Suprapubic skin (tissue), 4 donors: ENCODE results near the gene MCF2L. TPM values are rescaled to one million over a fixed set of nuclear protein-coding genes. Genes with fewer than 3 reads are reported as not detected.

Experiments used
- DNase-seq, 2 donors: peaks; one replicate each; pipeline ENCODE4 v3.0.0-alpha.2; 2019; ENCODE audit warnings: low spot score in 2 of 2
- H3K27ac ChIP-seq: fragments of 200-600 bp; sonication (generic); one replicate; pipeline ENCODE4 v1.5.1; 2019
- H3K27me3 ChIP-seq: fragments of 200-600 bp; sonication (generic); one replicate; pipeline ENCODE4 v1.5.1; 2019
- H3K36me3 ChIP-seq: fragments of 200-600 bp; sonication (generic); one replicate; pipeline ENCODE4 v1.5.1; 2019
- H3K4me1 ChIP-seq: fragments of 200-600 bp; sonication (generic); one replicate; pipeline ENCODE4 v1.5.1; 2019
- H3K4me3 ChIP-seq: fragments of 200-600 bp; sonication (generic); one replicate; pipeline ENCODE4 v1.5.1; 2019; ENCODE audit warnings: mild to moderate bottlenecking
- H3K9me3 ChIP-seq: fragments of 200-600 bp; sonication (generic); one replicate; pipeline ENCODE4 v1.5.1; 2019
- CTCF ChIP-seq, 2 donors: fragments of 200-600 bp in 1 of 2; fragments of 450-650 bp in 1 of 2; sonication (generic) in 1 of 2; IDR thresholded peaks; one replicate each; pipeline ENCODE4 v1.5.1; 2016 to 2019; ENCODE audit warnings: antibody characterized with exemption in 2 of 2, mild to moderate bottlenecking in 1 of 2, moderate library complexity in 1 of 2
- EP300 ChIP-seq: sonication (generic); formaldehyde crosslinking; IDR thresholded peaks from one replicate; pipeline ENCODE4 v1.6.1; 2017; ENCODE audit warnings: antibody characterized with exemption
- POLR2A ChIP-seq, 2 donors: fragments of 450-650 bp; IDR thresholded peaks; one replicate each; pipeline ENCODE4 v1.6.1; 2017; ENCODE audit warnings: antibody characterized with exemption in 2 of 2, mild to moderate bottlenecking in 2 of 2, moderate library complexity in 2 of 2
- POLR2AphosphoS5 ChIP-seq, 3 donors: sonication (generic); formaldehyde crosslinking; IDR thresholded peaks; one replicate each; pipeline ENCODE4 v1.6.1; 2017; ENCODE audit warnings: antibody characterized with exemption in 3 of 3
- WGBS: methylation state at CpG from one replicate; pipeline ENCODE4 v1.1.5; 2018; 5-methylcytosine and 5-hydroxymethylcytosine counted together
- total RNA-seq, 4 donors: library from RNA; depleted of rRNA; stranded (reverse); fragments of >200 nt; gene quantifications; one replicate each; pipeline ENCODE4 v1.1.0, GENCODE V29; 2016

The MCF2L gene
- total RNA-seq, 4 donors from 2014 or later, result 25.4 to 144 (median 50.0) TPM

DNA sequence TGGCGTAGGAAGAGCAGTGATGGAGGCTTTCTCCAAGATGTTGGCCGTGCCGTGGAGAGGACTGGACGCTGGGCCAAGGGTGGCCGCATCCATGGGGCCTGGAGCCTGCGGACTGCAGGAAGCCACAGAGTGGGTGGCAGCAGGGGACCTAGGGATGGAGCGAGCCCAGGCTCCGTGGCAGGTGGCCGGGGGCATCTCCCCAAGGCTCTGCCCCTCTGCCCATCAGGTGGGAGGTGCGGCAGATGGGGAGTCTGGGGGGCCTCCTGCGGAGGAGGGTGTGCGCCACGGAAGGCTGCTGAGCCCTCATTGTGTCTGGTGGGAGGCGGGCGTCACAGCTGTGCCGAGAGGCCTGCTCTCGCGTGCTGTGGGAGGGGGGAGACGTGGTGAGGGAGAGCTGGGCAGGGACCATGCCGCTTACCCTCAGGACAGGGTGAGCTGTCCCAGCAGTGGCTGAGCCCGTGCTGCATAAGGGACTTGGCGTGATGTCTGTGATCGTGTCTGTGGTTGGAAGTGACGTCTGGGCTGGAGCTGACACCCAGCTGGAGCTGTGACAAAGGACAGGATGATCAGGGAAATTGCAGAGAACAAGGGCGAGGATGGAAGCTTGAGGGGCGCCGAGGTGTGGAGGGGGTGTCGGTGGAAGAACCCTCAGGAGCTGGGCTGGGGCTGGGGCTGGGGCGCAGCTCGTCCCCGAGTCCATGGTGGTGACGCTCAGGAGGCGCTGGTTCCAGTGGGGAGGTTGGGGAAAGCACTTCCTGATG lies 13.4 kb downstream of the MCF2L start:
- TF ChIP-seq CTCF (IDR thresholded peaks at IDR 0.05) (no peak), POLR2AphosphoS5 (IDR thresholded peaks at IDR 0.05) (no peak), POLR2A (IDR thresholded peaks at IDR 0.05) (no peak), EP300 (no peak)
- WGBS, result 80% methylated on average over 14 of the region's 33 CpGs
- H3K36me3 ChIP-seq, result no peaks in the 10 kb centered on the region
- H3K27ac ChIP-seq, result no peak overlapping the region
- DNase-seq, result no peak
- no peaks in the 10 kb centered on the region for H3K9me3 ChIP-seq
- H3K27me3 ChIP-seq, result peaks cover 7% of the 10 kb centered on the region
- H3K4me1 ChIP-seq, result peaks cover 20% of the 10 kb centered on the region
- peak overlapping the region; percentile 37 for H3K4me3 ChIP-seq

DNA sequence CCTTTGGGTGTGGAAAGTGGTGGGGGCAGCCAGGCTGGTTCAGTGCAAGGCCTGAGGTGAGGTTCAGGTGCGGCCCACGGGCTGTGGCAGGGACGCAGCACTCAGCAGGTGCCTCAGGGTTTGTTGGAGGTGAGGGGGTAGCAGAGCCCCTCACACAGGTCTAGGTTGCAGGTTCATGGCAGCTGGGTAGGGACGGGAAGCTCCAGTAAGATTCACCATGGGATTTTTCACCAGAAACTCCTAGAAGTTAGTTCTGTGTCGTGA lies 14.0 kb downstream of the MCF2L start:
- Histone ChIP-seq H3K9me3 (no peaks in the 10 kb centered on the region), H3K4me3 (peak overlapping the region; percentile 37), H3K27me3 (peaks cover 7% of the 10 kb centered on the region), H3K36me3 (no peaks in the 10 kb centered on the region), H3K27ac (no peak overlapping the region), H3K4me1 (peaks cover 20% of the 10 kb centered on the region)
- TF ChIP-seq POLR2A (IDR thresholded peaks at IDR 0.05) (no peak), CTCF (IDR thresholded peaks at IDR 0.05) (no peak), POLR2AphosphoS5 (IDR thresholded peaks at IDR 0.05) (no peak), EP300 (no peak)
- no peak for DNase-seq
- WGBS, result 77% methylated on average over 3 of the region's 5 CpGs

DNA sequence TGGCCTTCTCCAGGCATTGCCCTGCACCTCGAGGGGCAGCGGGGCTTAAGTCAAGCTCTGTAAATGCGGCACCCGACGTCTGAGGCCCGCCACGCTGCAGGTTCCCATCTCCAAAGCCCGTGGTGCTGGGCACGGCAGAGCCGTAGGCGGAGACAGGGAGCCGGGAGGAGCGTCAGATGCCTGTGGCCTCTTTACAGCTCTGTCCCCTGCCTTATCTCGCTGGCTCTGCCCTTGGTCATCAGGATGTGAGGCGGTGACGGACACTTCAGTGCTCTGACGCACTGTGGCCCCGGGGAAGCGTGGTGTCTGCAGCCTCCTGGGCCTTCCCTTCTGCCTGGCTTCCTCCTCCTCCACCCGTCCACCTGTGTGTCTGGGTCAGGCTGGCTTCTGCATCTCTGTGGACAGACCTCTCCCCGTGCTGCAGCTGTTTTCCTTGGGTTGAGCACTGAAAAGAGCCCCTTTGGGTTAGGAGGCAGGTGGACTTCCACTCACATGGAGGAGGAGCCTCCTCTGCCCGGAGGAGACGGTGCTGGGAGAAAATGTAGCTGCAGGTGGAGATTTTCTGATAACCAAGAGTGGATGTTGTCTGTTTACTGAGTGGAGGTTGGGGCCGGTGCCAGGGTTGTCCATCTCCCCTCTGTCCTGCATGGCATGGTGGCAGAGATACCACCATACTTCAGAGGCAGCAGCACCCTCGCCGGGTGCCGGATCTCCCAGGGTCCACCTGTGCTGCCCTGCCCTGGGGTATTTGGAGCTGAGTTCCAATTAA lies 14.6 kb downstream of the MCF2L start:
- 78% methylated on average over 14 of the region's 27 CpGs for WGBS
- TF ChIP-seq CTCF (IDR thresholded peaks at IDR 0.05) (no peak), POLR2AphosphoS5 (IDR thresholded peaks at IDR 0.05) (no peak), POLR2A (IDR thresholded peaks at IDR 0.05) (no peak)
- no peak overlapping the region for H3K4me3 ChIP-seq

GRCh38 chr13:112984501-112984900 lies 15.5 kb downstream of the MCF2L start:
- no peak for DNase-seq
- WGBS, result 68% methylated on average over 11 of the region's 11 CpGs
- no peaks in the 10 kb centered on the region for H3K36me3 ChIP-seq
- no peak overlapping the region for H3K27ac ChIP-seq
- peak overlapping the region; percentile 42 for H3K4me3 ChIP-seq
- H3K4me1 ChIP-seq, result peaks cover 8% of the 10 kb centered on the region
- peaks cover 7% of the 10 kb centered on the region for H3K27me3 ChIP-seq
- TF ChIP-seq CTCF (IDR thresholded peaks at IDR 0.05), result no peak
- TF ChIP-seq EP300, result no peak
- TF ChIP-seq POLR2AphosphoS5 (IDR thresholded peaks at IDR 0.05), result no peak
- no peak for TF ChIP-seq POLR2A (IDR thresholded peaks at IDR 0.05)
- H3K9me3 ChIP-seq, result no peaks in the 10 kb centered on the region

More for the DNA sequence above, 14.6 kb downstream of the MCF2L start:
- H3K9me3 ChIP-seq, result no peaks in the 10 kb centered on the region
- H3K36me3 ChIP-seq, result no peaks in the 10 kb centered on the region
- H3K27ac ChIP-seq, result no peak overlapping the region
- no peak for DNase-seq
- H3K4me1 ChIP-seq, result peaks cover 16% of the 10 kb centered on the region
- H3K27me3 ChIP-seq, result peaks cover 7% of the 10 kb centered on the region
